Suprapubic skin (tissue), 4 donors: ENCODE data around the gene GNA14. TPM values are rescaled to one million over a fixed set of nuclear protein-coding genes. Genes with fewer than 3 reads are reported as not detected.
A peak's percentile ranks its signal among the peaks of the same experiment; 100 is the strongest.

Experiments used
- DNase-seq, 2 donors: peaks; one replicate each; pipeline ENCODE4 v3.0.0-alpha.2; 2019; ENCODE audit warnings: low spot score in 2 of 2
- H3K27ac ChIP-seq: fragments of 200-600 bp; sonication (generic); one replicate; pipeline ENCODE4 v1.5.1; 2019
- H3K27me3 ChIP-seq: fragments of 200-600 bp; sonication (generic); one replicate; pipeline ENCODE4 v1.5.1; 2019
- H3K36me3 ChIP-seq: fragments of 200-600 bp; sonication (generic); one replicate; pipeline ENCODE4 v1.5.1; 2019
- H3K4me1 ChIP-seq: fragments of 200-600 bp; sonication (generic); one replicate; pipeline ENCODE4 v1.5.1; 2019
- H3K4me3 ChIP-seq: fragments of 200-600 bp; sonication (generic); one replicate; pipeline ENCODE4 v1.5.1; 2019; ENCODE audit warnings: mild to moderate bottlenecking
- H3K9me3 ChIP-seq: fragments of 200-600 bp; sonication (generic); one replicate; pipeline ENCODE4 v1.5.1; 2019
- CTCF ChIP-seq, 2 donors: fragments of 200-600 bp in 1 of 2; fragments of 450-650 bp in 1 of 2; sonication (generic) in 1 of 2; IDR thresholded peaks; one replicate each; pipeline ENCODE4 v1.5.1; 2016 to 2019; ENCODE audit warnings: antibody characterized with exemption in 2 of 2, mild to moderate bottlenecking in 1 of 2, moderate library complexity in 1 of 2
- EP300 ChIP-seq: sonication (generic); formaldehyde crosslinking; IDR thresholded peaks from one replicate; pipeline ENCODE4 v1.6.1; 2017; ENCODE audit warnings: antibody characterized with exemption
- POLR2A ChIP-seq, 2 donors: fragments of 450-650 bp; IDR thresholded peaks; one replicate each; pipeline ENCODE4 v1.6.1; 2017; ENCODE audit warnings: antibody characterized with exemption in 2 of 2, mild to moderate bottlenecking in 2 of 2, moderate library complexity in 2 of 2
- POLR2AphosphoS5 ChIP-seq, 3 donors: sonication (generic); formaldehyde crosslinking; IDR thresholded peaks; one replicate each; pipeline ENCODE4 v1.6.1; 2017; ENCODE audit warnings: antibody characterized with exemption in 3 of 3
- WGBS: methylation state at CpG from one replicate; pipeline ENCODE4 v1.1.5; 2018; 5-methylcytosine and 5-hydroxymethylcytosine counted together
- total RNA-seq, 4 donors: library from RNA; depleted of rRNA; stranded (reverse); fragments of >200 nt; gene quantifications; one replicate each; pipeline ENCODE4 v1.1.0, GENCODE V29; 2016

The GNA14 gene
- total RNA-seq, 4 donors from 2014 or later: 0.42 to 4.2 (median 2.0) TPM

GRCh38 chr9:77433675-77434445, 214.3 kb downstream of the GNA14 start:
- no peaks in the 10 kb centered on the region for H3K36me3 ChIP-seq
- no peaks in the 10 kb centered on the region for H3K9me3 ChIP-seq
- H3K4me1 ChIP-seq: no peaks in the 10 kb centered on the region
- H3K4me3 ChIP-seq: no peak overlapping the region
- 61% methylated on average over 21 of the region's 21 CpGs for WGBS
- H3K27me3 ChIP-seq: no peaks in the 10 kb centered on the region
- H3K27ac ChIP-seq: no peak overlapping the region
- TF ChIP-seq CTCF (IDR thresholded peaks at IDR 0.05) (peak; percentile 69 to 92), EP300 (no peak), POLR2A (IDR thresholded peaks at IDR 0.05) (no peak)
- DNase-seq: no peak

GRCh38 chr9:77432053-77432452, 216.1 kb downstream of the GNA14 start:
- DNase-seq: no peak
- H3K4me1 ChIP-seq: no peaks in the 10 kb centered on the region
- H3K36me3 ChIP-seq: no peaks in the 10 kb centered on the region
- H3K4me3 ChIP-seq: no peak overlapping the region
- TF ChIP-seq CTCF (IDR thresholded peaks at IDR 0.05): no peak
- no peak for TF ChIP-seq EP300
- no peak for TF ChIP-seq POLR2A (IDR thresholded peaks at IDR 0.05)
- TF ChIP-seq POLR2AphosphoS5 (IDR thresholded peaks at IDR 0.05): no peak
- no peak overlapping the region for H3K27ac ChIP-seq
- no peaks in the 10 kb centered on the region for H3K27me3 ChIP-seq
- no peaks in the 10 kb centered on the region for H3K9me3 ChIP-seq
- 94% methylated on average over 6 of the region's 6 CpGs for WGBS

- TF ChIP-seq POLR2AphosphoS5 (IDR thresholded peaks at IDR 0.05) (no peak), EP300 (no peak), POLR2A (IDR thresholded peaks at IDR 0.05) (no peak), CTCF (IDR thresholded peaks at IDR 0.05) (no peak)
- no peak overlapping the region for H3K27ac ChIP-seq
- no peaks in the 10 kb centered on the region for H3K9me3 ChIP-seq
- no peak overlapping the region for H3K4me3 ChIP-seq
- no peak for DNase-seq
- H3K4me1 ChIP-seq: no peaks in the 10 kb centered on the region
- WGBS: 65% methylated on average over 2 of the region's 2 CpGs
- H3K27me3 ChIP-seq: no peaks in the 10 kb centered on the region
- H3K36me3 ChIP-seq: no peaks in the 10 kb centered on the region
Observed at GRCh38 chr9:77429928-77430327, 218.2 kb downstream of the GNA14 start.

- TF ChIP-seq POLR2A (IDR thresholded peaks at IDR 0.05) (no peak), CTCF (IDR thresholded peaks at IDR 0.05) (no peak), EP300 (no peak), POLR2AphosphoS5 (IDR thresholded peaks at IDR 0.05) (no peak)
- H3K27me3 ChIP-seq: no peaks in the 10 kb centered on the region
- no peak for DNase-seq
- H3K27ac ChIP-seq: no peak overlapping the region
- no peak overlapping the region for H3K4me3 ChIP-seq
- no peaks in the 10 kb centered on the region for H3K36me3 ChIP-seq
- no peaks in the 10 kb centered on the region for H3K4me1 ChIP-seq
- H3K9me3 ChIP-seq: no peaks in the 10 kb centered on the region
- 52% methylated on average over 7 of the region's 7 CpGs for WGBS
Observed at GRCh38 chr9:77427256-77427927, 220.7 kb downstream of the GNA14 start.

GRCh38 chr9:77426712-77427111, 221.4 kb downstream of the GNA14 start:
- no peaks in the 10 kb centered on the region for H3K36me3 ChIP-seq
- H3K4me3 ChIP-seq: no peak overlapping the region
- H3K4me1 ChIP-seq: no peaks in the 10 kb centered on the region
- no peak for TF ChIP-seq POLR2A (IDR thresholded peaks at IDR 0.05)
- TF ChIP-seq POLR2AphosphoS5 (IDR thresholded peaks at IDR 0.05): no peak
- no peak for TF ChIP-seq CTCF (IDR thresholded peaks at IDR 0.05)
- no peak for TF ChIP-seq EP300
- 55% methylated on average over 3 of the region's 3 CpGs for WGBS
- H3K9me3 ChIP-seq: no peaks in the 10 kb centered on the region
- H3K27me3 ChIP-seq: no peaks in the 10 kb centered on the region
- no peak overlapping the region for H3K27ac ChIP-seq
- no peak for DNase-seq
